ENCODE data around the gene ARMS2. TPM values are rescaled to one million over a fixed set of nuclear protein-coding genes. Genes with fewer than 3 reads are reported as not detected.

Gene ARMS2
- total RNA-seq, 2 experiments from 2014 or later, result not detected

DNA sequence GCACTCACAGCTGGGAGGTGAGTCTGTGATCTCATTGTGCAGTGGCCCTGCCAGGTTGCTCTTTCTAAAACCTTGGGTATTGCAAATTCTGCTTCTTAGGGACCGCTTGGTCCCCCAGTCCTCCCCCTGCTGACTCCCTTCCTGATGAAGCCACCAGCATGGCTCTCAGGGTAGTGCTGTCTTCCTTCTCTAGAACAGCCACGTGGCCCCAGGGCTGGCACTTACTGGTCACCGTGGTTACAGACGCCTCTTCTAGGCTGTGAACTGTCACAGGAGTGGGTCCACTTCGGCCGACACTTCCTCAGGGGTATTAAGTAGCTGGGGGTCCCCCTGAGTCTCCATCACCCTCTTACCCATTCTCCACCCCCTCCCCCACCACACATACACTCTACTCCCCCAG lies 4.2 kb downstream of the ARMS2 start:
- intact Hi-C loops (cut with micrococcal nuclease; ENCODE audit: unreplicated experiment), result no loop called here
- no peaks in the 10 kb centered on the region for H4K20me1 ChIP-seq (ENCODE audit: insufficient read depth, low read length)
- H2AFZ ChIP-seq (ENCODE audit: low read length), result no peak overlapping the region
- POLR2A ChIA-PET, result no interaction called here
- TF ChIP-seq, protein P1, sequence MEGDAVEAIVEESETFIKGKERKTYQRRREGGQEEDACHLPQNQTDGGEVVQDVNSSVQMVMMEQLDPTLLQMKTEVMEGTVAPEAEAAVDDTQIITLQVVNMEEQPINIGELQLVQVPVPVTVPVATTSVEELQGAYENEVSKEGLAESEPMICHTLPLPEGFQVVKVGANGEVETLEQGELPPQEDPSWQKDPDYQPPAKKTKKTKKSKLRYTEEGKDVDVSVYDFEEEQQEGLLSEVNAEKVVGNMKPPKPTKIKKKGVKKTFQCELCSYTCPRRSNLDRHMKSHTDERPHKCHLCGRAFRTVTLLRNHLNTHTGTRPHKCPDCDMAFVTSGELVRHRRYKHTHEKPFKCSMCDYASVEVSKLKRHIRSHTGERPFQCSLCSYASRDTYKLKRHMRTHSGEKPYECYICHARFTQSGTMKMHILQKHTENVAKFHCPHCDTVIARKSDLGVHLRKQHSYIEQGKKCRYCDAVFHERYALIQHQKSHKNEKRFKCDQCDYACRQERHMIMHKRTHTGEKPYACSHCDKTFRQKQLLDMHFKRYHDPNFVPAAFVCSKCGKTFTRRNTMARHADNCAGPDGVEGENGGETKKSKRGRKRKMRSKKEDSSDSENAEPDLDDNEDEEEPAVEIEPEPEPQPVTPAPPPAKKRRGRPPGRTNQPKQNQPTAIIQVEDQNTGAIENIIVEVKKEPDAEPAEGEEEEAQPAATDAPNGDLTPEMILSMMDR (conservative IDR thresholded peaks at IDR 0.05; ENCODE audit: low read length), result no peak
- TF ChIP-seq EZH2phosphoT487 (IDR thresholded peaks at IDR 0.05; ENCODE audit: borderline replicate concordance, low read depth, low read length), result no peak
- no TSS peak for BruUV-seq (replicated peaks)
- no peaks in the 10 kb centered on the region for H3K4me1 ChIP-seq (ENCODE audit: insufficient read depth, low read length, poor library complexity, severe bottlenecking)
- H3K4me2 ChIP-seq (ENCODE audit: low read length), result no peak overlapping the region
- H3K9me2 ChIP-seq (ENCODE audit: insufficient read depth, low read length), result no peaks in the 10 kb centered on the region
- H3K4me3 ChIP-seq (ENCODE audit: low read depth, low read length, poor library complexity, severe bottlenecking), result no peak overlapping the region
- CTCF ChIA-PET (ENCODE audit: unreplicated experiment), result no interaction called here
- no peaks in the 10 kb centered on the region for H3K36me3 ChIP-seq (ENCODE audit: insufficient read depth, low read length)
- H3K79me2 ChIP-seq (ENCODE audit: insufficient read depth, low read depth, low read length), result no peaks in the 10 kb centered on the region
- DNase-seq (ENCODE audit: low spot score), result no peak
- no peak overlapping the region for H3K27ac ChIP-seq (ENCODE audit: low read depth, low read length, poor library complexity, severe bottlenecking)
- H3K9me3 ChIP-seq (ENCODE audit: low read length), result no peaks in the 10 kb centered on the region

DNA sequence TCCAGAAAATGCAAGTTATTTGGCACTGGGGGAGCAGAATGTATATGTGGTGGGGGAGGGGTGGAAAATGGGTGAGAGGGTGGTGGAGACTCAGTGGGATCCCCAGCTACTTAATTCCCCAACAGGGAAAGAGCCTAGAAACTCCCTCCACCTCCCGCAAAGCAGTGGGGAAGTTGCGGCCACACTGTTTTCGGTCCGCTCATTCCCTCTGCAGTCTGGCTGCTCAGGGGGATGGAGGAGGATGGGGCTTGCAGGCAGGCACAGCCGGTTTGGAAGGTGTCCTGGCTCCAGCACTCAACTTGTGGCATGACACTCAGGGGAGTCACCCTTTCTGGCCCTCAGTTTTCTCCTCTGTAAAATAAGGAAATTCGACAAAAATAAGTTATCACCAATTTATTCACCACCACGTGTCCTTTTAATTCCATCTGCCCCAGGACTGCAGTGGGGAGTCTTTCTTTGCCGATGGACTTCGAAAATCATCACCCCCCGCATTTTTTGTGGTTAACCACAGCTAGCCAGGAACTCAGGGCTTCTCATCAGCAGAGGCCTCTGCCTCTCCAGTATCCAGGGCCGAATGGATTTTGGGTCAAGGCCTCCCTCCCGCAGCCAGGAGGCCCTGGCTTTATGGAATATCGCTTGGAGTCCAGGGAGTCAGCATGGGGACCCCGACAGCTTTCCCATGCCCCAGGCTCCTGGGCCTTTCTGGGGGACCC lies 5.3 kb downstream of the ARMS2 start:
- intact Hi-C loops (cut with micrococcal nuclease; ENCODE audit: unreplicated experiment), result no loop called here
- no peak overlapping the region for H3K27ac ChIP-seq (ENCODE audit: low read depth, low read length, poor library complexity, severe bottlenecking)
- no peaks in the 10 kb centered on the region for H3K9me2 ChIP-seq (ENCODE audit: insufficient read depth, low read length)
- no peaks in the 10 kb centered on the region for H3K36me3 ChIP-seq (ENCODE audit: insufficient read depth, low read length)
- BruUV-seq (replicated peaks), result no TSS peak
- DNase-seq (ENCODE audit: low spot score), result no peak
- no peak overlapping the region for H2AFZ ChIP-seq (ENCODE audit: low read length)
- no peaks in the 10 kb centered on the region for H3K79me2 ChIP-seq (ENCODE audit: insufficient read depth, low read depth, low read length)
- no peaks in the 10 kb centered on the region for H3K4me1 ChIP-seq (ENCODE audit: insufficient read depth, low read length, poor library complexity, severe bottlenecking)
- H3K9me3 ChIP-seq (ENCODE audit: low read length), result no peaks in the 10 kb centered on the region
- no peaks in the 10 kb centered on the region for H4K20me1 ChIP-seq (ENCODE audit: insufficient read depth, low read length)
- H3K4me2 ChIP-seq (ENCODE audit: low read length), result no peak overlapping the region
- H3K4me3 ChIP-seq (ENCODE audit: low read depth, low read length, poor library complexity, severe bottlenecking), result no peak overlapping the region
- POLR2A ChIA-PET, result no interaction called here
- CTCF ChIA-PET (ENCODE audit: unreplicated experiment), result no interaction called here
- TF ChIP-seq, protein P1 (conservative IDR thresholded peaks at IDR 0.05; ENCODE audit: low read length), result no peak
- no peak for TF ChIP-seq EZH2phosphoT487 (IDR thresholded peaks at IDR 0.05; ENCODE audit: borderline replicate concordance, low read depth, low read length)

DNA sequence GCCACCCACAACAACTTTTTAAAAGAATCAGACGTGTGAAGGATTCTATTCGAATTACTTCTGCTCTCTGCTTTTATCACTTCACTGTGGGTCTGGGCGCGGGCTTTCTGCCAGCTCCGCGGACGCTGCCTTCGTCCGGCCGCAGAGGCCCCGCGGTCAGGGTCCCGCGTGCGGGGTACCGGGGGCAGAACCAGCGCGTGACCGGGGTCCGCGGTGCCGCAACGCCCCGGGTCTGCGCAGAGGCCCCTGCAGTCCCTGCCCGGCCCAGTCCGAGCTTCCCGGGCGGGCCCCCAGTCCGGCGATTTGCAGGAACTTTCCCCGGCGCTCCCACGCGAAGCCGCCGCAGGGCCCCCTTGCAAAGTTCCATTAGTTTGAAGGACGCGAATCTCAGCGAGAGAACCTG lies 6.4 kb downstream of the ARMS2 start:
- Histone ChIP-seq H3K9me3 (ENCODE audit: low read length) (no peaks in the 10 kb centered on the region), H4K20me1 (ENCODE audit: insufficient read depth, low read length) (no peaks in the 10 kb centered on the region), H2AFZ (ENCODE audit: low read length) (no peak overlapping the region), H3K27ac (ENCODE audit: low read depth, low read length, poor library complexity, severe bottlenecking) (no peak overlapping the region), H3K79me2 (ENCODE audit: insufficient read depth, low read depth, low read length) (no peaks in the 10 kb centered on the region), H3K9me2 (ENCODE audit: insufficient read depth, low read length) (no peaks in the 10 kb centered on the region), H3K36me3 (ENCODE audit: insufficient read depth, low read length) (no peaks in the 10 kb centered on the region), H3K4me2 (ENCODE audit: low read length) (no peak overlapping the region), H3K4me1 (ENCODE audit: insufficient read depth, low read length, poor library complexity, severe bottlenecking) (no peaks in the 10 kb centered on the region), H3K4me3 (ENCODE audit: low read depth, low read length, poor library complexity, severe bottlenecking) (no peak overlapping the region)
- TF ChIP-seq, protein P1 (conservative IDR thresholded peaks at IDR 0.05; ENCODE audit: low read length), result no peak
- no peak for TF ChIP-seq EZH2phosphoT487 (IDR thresholded peaks at IDR 0.05; ENCODE audit: borderline replicate concordance, low read depth, low read length)
- no peak for DNase-seq (ENCODE audit: low spot score)
- intact Hi-C loops (cut with micrococcal nuclease; ENCODE audit: unreplicated experiment), result no loop called here
- POLR2A ChIA-PET, result no interaction called here
- CTCF ChIA-PET (ENCODE audit: unreplicated experiment), result no interaction called here
- BruUV-seq (replicated peaks), result no TSS peak
